PC-3 (cell line): ENCODE data around the gene CCDC174.

Experiments used
- EZH2 ChIP-seq: fragments of 300-600 bp; sonication (generic); IDR thresholded peaks from one replicate; pipeline ENCODE4 v1.6.1; 2017; ENCODE audit warnings: antibody characterized with exemption, mild to moderate bottlenecking, low read length; ENCODE audit not compliant: unreplicated experiment
- EZH2phosphoT487 ChIP-seq: fragments of 300-600 bp; sonication (generic); IDR thresholded peaks from 2 replicates; pipeline ENCODE4 v1.6.1; 2018; ENCODE audit warnings: mild to moderate bottlenecking, antibody characterized with exemption, low read length, borderline replicate concordance
- TF ChIP-seq, protein P1 (sequence below): fragments of 300-600 bp; sonication (generic); conservative IDR thresholded peaks from 2 replicates; pipeline ENCODE4 v1.5.1; 2017; ENCODE audit warnings: antibody characterized with exemption, low read depth, mild to moderate bottlenecking, low read length

DNA sequence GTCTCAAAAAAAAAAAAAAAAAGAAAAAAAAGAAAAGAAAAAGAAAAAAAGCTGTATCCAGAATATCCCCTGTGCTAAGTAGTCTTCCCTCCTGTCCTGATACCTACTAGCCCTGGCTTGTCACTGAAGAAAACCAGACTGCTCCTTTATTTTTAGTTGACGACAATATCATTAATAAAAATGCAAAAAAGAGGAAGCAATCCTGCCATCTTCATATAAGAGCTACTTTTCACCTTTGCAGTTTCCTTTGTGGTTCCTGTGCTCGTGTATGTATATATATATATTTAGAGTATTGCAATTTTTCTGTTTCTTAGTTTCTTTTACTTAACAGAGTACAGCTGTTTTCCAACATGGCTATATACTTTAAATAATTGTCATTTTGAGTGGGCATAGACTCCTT is 37.0 kb downstream of the CCDC174 start:
- TF ChIP-seq, protein P1, sequence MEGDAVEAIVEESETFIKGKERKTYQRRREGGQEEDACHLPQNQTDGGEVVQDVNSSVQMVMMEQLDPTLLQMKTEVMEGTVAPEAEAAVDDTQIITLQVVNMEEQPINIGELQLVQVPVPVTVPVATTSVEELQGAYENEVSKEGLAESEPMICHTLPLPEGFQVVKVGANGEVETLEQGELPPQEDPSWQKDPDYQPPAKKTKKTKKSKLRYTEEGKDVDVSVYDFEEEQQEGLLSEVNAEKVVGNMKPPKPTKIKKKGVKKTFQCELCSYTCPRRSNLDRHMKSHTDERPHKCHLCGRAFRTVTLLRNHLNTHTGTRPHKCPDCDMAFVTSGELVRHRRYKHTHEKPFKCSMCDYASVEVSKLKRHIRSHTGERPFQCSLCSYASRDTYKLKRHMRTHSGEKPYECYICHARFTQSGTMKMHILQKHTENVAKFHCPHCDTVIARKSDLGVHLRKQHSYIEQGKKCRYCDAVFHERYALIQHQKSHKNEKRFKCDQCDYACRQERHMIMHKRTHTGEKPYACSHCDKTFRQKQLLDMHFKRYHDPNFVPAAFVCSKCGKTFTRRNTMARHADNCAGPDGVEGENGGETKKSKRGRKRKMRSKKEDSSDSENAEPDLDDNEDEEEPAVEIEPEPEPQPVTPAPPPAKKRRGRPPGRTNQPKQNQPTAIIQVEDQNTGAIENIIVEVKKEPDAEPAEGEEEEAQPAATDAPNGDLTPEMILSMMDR, result no peak
- TF ChIP-seq EZH2phosphoT487 (no peak), EZH2 (no peak)
